GM21576 (cell line): ENCODE results near the gene WBP4.

Experiments used
- ATAC-seq: cut with Tn5 transposase; IDR thresholded peaks from one replicate; pipeline ENCODE4 v1.9.1; 2021; ENCODE audit warnings: mild to moderate bottlenecking, moderate library complexity; ENCODE audit not compliant: unreplicated experiment

Gene WBP4

GRCh38 chr13:41048640-41049039 is 12.7 kb upstream of the WBP4 start:
- ATAC-seq = no peak

DNA sequence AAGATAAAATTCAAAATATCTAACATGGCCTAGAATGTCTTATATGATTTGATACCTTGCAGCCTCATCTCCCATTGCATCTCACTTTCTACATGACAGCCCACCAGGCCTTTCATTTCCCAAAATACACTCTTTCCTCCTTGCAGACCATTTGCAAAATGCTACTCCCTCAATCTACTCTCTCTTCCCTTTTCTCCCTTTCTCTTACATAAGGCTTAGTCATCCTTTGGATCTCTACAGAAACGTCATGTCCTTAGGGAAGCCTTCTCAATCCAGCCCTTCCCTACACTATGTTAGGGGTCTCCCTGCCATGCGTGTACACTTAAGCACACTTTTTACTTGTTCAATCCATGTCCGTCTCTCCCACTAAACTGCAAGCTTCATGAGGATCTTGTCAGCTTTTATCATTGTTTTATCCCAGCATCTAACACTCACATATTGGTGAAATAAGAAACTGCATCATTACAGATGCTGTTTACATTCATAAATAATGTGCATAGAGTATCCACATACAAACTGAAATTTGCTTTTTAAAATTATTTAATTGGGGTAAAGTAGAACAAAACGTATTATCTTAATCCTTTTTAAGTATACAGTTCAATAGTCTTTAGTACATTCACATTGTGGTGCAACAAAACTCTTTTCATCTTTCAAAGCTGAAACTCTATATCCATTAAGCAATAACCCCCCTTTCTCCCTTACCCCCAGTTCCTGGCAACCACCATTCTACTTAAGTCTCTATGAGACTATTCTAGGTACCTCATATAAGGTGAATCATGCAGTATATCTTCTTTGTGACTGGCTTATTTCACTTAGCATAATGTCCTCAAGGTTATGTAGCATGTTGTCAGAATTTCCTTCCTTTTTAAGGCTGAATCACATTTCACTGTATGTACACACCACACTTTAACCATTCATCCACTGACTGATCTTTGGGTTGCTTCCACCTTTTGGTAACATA is 11.5 kb upstream of the WBP4 start:
- ATAC-seq = no peak

GRCh38 chr13:41052441-41052840 is 8.9 kb upstream of the WBP4 start:
- no peak for ATAC-seq

DNA sequence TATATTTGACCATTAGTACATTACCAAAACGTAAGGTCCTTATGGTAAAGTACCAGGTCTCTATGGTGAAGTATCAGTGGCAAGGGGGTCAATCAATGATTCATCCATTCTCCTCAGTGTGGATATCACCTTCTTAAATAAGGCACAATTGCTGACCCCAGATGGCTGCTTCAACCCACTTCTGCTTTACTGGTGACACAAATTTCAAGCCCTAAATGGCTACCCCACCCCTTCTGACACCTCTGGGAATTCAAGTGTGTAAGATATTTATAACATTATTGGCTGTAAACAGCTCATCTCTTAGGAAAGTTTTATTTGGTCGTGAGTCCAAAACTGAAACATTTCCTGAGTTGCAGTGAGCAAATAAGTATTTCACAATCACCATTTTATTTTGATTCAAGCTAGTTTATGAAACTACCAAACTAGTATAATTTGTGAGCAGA is 7.9 kb upstream of the WBP4 start:
- peak; percentile 43 for ATAC-seq

GRCh38 chr13:41054212-41054877 is 7.0 kb upstream of the WBP4 start:
- ATAC-seq = no peak

GRCh38 chr13:41054919-41055619 is 6.2 kb upstream of the WBP4 start:
- no peak for ATAC-seq

DNA sequence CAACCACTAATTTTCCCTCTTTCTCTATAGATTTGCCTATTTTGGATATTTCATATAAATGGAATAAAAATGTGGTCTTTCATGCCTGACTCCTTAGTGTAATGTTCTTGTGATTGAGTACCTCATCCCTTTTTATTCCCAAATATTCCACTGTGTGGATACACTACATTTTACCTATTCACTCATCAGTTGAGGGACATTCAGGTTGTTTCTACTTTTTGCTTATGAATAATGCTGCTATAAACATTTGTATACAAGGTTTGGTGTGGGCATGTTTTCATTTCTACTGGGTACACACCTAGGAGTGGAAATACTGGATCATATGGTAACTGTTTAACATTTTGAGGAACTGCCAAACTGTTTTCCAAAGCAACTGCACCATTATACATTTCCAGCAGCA is 5.1 kb upstream of the WBP4 start:
- no peak for ATAC-seq

DNA sequence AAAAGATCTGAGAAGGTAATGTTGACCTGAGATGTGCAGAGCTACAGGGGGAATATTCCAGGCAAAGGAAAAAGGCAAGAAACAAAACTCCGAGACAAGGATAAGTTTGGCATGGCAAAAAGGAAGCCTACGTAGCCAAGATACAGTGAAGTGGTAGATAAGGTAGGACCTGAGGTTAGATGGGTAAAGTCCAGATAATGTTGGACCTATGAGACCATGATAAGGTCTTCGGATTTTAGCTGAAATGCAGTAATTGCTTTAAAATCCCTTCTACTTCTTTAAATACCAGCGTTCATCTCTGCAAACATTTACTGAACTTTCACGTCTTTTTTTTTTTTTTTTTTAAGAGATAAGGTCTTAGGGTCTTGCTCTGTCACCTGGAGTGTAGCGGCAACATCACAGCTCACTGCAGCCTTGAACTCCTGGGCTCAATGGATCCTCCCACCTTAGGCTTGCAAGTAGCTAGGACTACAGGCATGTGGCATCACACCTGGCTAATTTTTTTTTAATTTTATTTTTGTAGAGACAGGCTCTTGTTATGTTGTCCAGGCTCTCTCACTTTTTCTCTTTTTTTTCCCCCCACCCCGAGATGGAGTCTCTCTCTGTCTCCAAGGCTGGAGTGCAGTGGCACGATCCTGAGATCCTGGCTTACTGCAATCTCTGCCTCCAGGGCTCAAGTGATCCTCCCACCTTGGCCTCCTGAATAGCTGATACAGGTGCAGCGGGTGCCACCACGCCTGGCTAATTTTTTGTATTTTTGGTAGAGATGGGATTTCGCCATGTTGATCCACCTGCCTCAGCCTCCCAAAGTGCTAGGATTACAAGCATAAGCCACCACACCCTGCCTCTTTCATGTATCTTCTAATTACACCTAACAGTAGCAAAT is 4.2 kb upstream of the WBP4 start:
- no peak for ATAC-seq

GRCh38 chr13:41058295-41059070 is 2.8 kb upstream of the WBP4 start:
- ATAC-seq = no peak

- no peak for ATAC-seq
Measured at GRCh38 chr13:41059456-41060081, 1.7 kb upstream of the WBP4 start.

DNA sequence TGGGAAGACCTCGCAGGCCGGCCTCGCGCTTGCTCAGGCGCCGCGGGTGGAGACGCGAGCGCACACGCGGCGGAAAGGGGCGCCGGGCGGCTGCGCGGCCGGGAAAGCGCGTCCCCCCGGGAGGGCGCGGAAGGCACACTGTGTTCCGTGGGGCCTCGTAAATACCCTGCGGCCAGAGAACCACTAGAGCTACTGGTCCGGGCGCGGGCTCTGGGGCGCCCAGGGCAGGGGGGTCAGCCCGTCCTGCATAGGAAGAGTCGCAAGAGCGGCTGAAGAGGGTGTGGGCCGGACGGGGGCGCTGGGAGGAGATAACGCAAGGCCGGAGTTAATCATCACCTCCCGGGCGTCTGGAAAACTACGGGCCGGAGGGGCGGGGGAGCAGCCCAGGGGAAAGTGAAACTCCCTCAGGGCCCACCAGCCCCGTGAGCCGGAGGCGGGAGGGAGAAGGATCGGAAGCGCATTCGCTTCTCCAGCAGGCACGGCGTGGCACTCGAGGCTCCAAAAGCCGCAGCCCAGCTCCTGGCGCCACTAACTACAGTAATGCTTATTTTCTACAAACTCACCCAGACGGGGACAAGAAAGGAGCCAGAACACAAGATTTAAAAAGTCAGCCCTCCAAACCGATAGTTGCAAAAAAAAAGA is 1.1 kb upstream of the WBP4 start:
- peak; percentile 39 for ATAC-seq

DNA sequence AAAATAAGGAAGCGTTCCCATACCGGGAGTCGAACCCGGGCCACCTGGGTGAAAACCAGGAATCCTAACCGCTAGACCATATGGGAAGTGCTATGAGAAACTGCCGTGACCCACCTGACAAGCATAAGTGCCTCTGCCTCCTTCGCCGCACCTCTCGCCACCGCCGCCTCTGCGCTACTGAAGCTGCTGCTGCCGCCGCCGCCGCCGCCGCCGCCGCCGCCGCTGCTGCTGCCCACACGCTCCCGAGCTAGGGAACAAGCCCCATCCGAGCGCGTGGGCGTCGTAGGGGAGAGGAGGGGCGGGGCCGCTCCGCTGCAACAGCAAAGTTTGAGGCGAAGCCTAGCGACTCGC is 610 bp upstream of the WBP4 start:
- peak; percentile 17 for ATAC-seq

DNA sequence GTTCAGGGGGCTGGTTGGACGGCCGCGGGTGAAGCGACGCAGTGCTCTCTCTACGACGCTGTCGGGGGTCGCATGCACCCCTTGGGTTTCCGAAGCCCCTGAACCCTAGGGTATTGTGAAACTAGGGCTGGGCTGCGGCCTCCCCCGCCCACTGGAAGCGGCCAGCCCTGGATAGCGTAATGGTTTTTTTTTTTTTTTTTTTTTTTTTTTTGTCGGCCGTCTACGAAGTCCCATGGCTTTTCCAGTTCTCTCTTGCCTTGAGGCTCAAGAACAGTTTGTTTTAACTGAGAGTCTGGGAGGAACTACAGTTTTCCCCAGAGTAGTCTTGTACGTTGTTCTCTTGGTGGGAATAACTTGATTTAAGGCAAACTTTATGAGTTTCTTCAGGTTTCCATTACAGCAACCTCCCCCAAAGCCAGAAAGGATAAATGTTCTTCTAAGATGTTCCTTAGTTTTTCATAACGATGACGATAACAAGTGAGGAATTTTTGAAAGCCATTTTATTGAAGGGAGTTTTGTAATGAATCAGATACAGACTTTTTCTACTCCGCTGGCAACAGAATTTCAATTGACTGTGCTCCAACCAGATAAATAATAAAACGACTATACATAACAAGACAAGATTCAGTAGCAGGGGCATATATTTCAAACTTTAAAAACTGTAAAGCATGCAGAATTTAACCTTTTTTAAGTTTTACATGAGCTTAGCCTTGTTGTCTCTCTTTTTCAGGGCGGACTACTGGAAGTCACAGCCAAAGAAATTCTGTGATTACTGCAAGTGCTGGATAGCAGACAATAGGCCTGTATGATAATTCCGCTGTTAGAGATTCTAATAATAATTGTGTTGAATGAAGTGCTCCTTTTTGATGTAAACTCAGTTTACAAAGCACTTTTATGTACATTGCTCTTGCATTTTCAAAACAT is 867 bp downstream of the WBP4 start:
- peak; percentile 22 for ATAC-seq

GRCh38 chr13:41064493-41064892 is 3.2 kb downstream of the WBP4 start:
- ATAC-seq = no peak

DNA sequence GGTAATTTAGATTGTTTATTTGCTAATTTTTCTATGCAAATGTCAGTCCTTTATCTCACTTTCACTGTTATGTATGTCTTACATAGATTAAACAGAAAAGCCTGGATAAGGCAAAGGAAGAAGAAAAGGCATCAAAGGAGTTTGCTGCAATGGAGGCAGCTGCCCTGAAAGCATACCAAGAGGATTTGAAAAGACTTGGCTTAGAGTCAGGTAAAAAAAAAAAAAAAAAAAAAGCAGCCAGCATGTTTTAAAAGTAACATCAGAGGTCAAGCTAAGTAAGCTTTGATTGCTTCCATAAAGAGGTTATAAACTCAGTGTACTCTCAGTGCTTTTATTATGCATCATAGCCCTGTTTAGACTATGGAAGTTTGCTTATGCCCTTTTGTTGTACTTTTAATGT is 3.8 kb downstream of the WBP4 start:
- no peak for ATAC-seq

- ATAC-seq = no peak
Measured at GRCh38 chr13:41074523-41074922, 13.2 kb downstream of the WBP4 start.

GRCh38 chr13:41075034-41075433 is 13.7 kb downstream of the WBP4 start:
- ATAC-seq = no peak

- ATAC-seq = no peak
Measured at GRCh38 chr13:41075485-41075884, 14.2 kb downstream of the WBP4 start.
